ENCODE measurements around the gene TIMM13.

GRCh38 chr19:2394442-2395292 lies 32.7 kb downstream of the TIMM13 start:
- TF ChIP-seq PBX3 (IDR thresholded peaks at IDR 0.05) (no peak), CTCF (IDR thresholded peaks at IDR 0.05) (no peak), SREBF2 (IDR thresholded peaks at IDR 0.05) (no peak), REST (IDR thresholded peaks at IDR 0.05) (no peak), ZSCAN20 (CRISPR knock-in tag; IDR thresholded peaks at IDR 0.05) (no peak), EP300 (IDR thresholded peaks at IDR 0.05) (no peak), MAX (IDR thresholded peaks at IDR 0.05) (no peak)
